ENCODE data around the gene DNAJC4. TPM values are rescaled to one million over a fixed set of nuclear protein-coding genes. Genes with fewer than 3 reads are reported as not detected.

The DNAJC4 gene
- total and polyA plus RNA-seq, 4 donors = 15.0 to 97.9 (median 26.8) TPM

GRCh38 chr11:64206457-64207255, 23.7 kb upstream of the DNAJC4 start, which contains the start of gene FERMT3:
Gene FERMT3 (plus strand): TSS chr11:64206721. CDS start chr11:64207365, 644 bp downstream.
- no peaks in the 10 kb centered on the region for H3K27me3 ChIP-seq (ENCODE audit: control insufficient read depth in 1 of 2, insufficient read depth in 2 of 2, low read length in 1 of 2)
- peak; percentile 27 for ATAC-seq (ENCODE audit: low FRiP score)
- 71 to 77% methylated on average over 26 to 27 of the region's 27 CpGs for WGBS, 2 donors
- intact Hi-C loops (cut with DNase I) = no loop called here
- H3K4me1 ChIP-seq (ENCODE audit: control insufficient read depth in 1 of 2, insufficient read depth in 2 of 2, low read length in 2 of 2) = no peaks in the 10 kb centered on the region
- peak within 1 kb of the TSS in 1 of 2 donors; percentile 3 for H3K27ac ChIP-seq (ENCODE audit: low read depth in 1 of 2, low read length in 2 of 2)
- H3K9me3 ChIP-seq (ENCODE audit: control insufficient read depth, low read length) = no peaks in the 10 kb centered on the region
- no peak within 1 kb of the TSS for H3K4me3 ChIP-seq (ENCODE audit: low read length in 2 of 2)
- peaks cover 0 to 7% of the 10 kb centered on the region in 2 donors for H3K36me3 ChIP-seq (ENCODE audit: control insufficient read depth in 1 of 2, insufficient read depth in 2 of 2, low read length in 1 of 2)
- peak in 1 of 2 donors; percentile 88 for DNase-seq

GRCh38 chr11:64207256-64208085, 22.9 kb upstream of the DNAJC4 start:
- ATAC-seq (ENCODE audit: low FRiP score) (peak; percentile 40), DNase-seq (peak; percentile 86 to 87)
- Histone ChIP-seq H3K4me3 (ENCODE audit: low read length in 2 of 2) (no peak overlapping the region), H3K9me3 (ENCODE audit: control insufficient read depth, low read length) (no peaks in the 10 kb centered on the region), H3K27me3 (ENCODE audit: control insufficient read depth in 1 of 2, insufficient read depth in 2 of 2, low read length in 1 of 2) (no peaks in the 10 kb centered on the region), H3K27ac (ENCODE audit: low read depth in 1 of 2, low read length in 2 of 2) (no peak overlapping the region), H3K4me1 (ENCODE audit: control insufficient read depth in 1 of 2, insufficient read depth in 2 of 2, low read length in 2 of 2) (no peaks in the 10 kb centered on the region), H3K36me3 (ENCODE audit: control insufficient read depth in 1 of 2, insufficient read depth in 2 of 2, low read length in 1 of 2) (peaks cover 0 to 7% of the 10 kb centered on the region in 2 donors)
- intact Hi-C loops (cut with DNase I) = no loop called here
- WGBS, 2 donors = 63 to 65% methylated on average over 26 to 30 of the region's 30 CpGs

- 85 to 86% methylated on average over 21 to 23 of the region's 23 CpGs for WGBS, 2 donors
- DNase-seq (no peak), ATAC-seq (ENCODE audit: low FRiP score) (no peak)
- Histone ChIP-seq H3K4me3 (ENCODE audit: low read length in 2 of 2) (no peak overlapping the region), H3K9me3 (ENCODE audit: control insufficient read depth, low read length) (no peaks in the 10 kb centered on the region), H3K4me1 (ENCODE audit: control insufficient read depth in 1 of 2, insufficient read depth in 2 of 2, low read length in 2 of 2) (no peaks in the 10 kb centered on the region), H3K36me3 (ENCODE audit: control insufficient read depth in 1 of 2, insufficient read depth in 2 of 2, low read length in 1 of 2) (peaks cover 0 to 2% of the 10 kb centered on the region in 2 donors), H3K27ac (ENCODE audit: low read depth in 1 of 2, low read length in 2 of 2) (no peak overlapping the region), H3K27me3 (ENCODE audit: control insufficient read depth in 1 of 2, insufficient read depth in 2 of 2, low read length in 1 of 2) (no peaks in the 10 kb centered on the region)
- intact Hi-C loops (cut with DNase I) = no loop called here
These were observed 22.1 kb upstream of the DNAJC4 start for GRCh38 chr11:64208086-64208795.

- ATAC-seq (ENCODE audit: low FRiP score) (no peak), DNase-seq (no peak)
- Histone ChIP-seq H3K27ac (ENCODE audit: low read depth in 1 of 2, low read length in 2 of 2) (no peak overlapping the region), H3K36me3 (ENCODE audit: control insufficient read depth in 1 of 2, insufficient read depth in 2 of 2, low read length in 1 of 2) (no peaks in the 10 kb centered on the region), H3K9me3 (ENCODE audit: control insufficient read depth, low read length) (no peaks in the 10 kb centered on the region), H3K27me3 (ENCODE audit: control insufficient read depth in 1 of 2, insufficient read depth in 2 of 2, low read length in 1 of 2) (no peaks in the 10 kb centered on the region), H3K4me3 (ENCODE audit: low read length in 2 of 2) (no peak overlapping the region), H3K4me1 (ENCODE audit: control insufficient read depth in 1 of 2, insufficient read depth in 2 of 2, low read length in 2 of 2) (no peaks in the 10 kb centered on the region)
- WGBS, 2 donors = 69 to 73% methylated on average over 18 of the region's 18 CpGs
- intact Hi-C loops (cut with DNase I) = no loop called here
These were observed 21.4 kb upstream of the DNAJC4 start for GRCh38 chr11:64208796-64209562.

- DNase-seq = no peak
- Histone ChIP-seq H3K9me3 (ENCODE audit: control insufficient read depth, low read length) (no peaks in the 10 kb centered on the region), H3K4me3 (ENCODE audit: low read length in 2 of 2) (no peak overlapping the region), H3K36me3 (ENCODE audit: control insufficient read depth in 1 of 2, insufficient read depth in 2 of 2, low read length in 1 of 2) (no peaks in the 10 kb centered on the region), H3K4me1 (ENCODE audit: control insufficient read depth in 1 of 2, insufficient read depth in 2 of 2, low read length in 2 of 2) (no peaks in the 10 kb centered on the region), H3K27me3 (ENCODE audit: control insufficient read depth in 1 of 2, insufficient read depth in 2 of 2, low read length in 1 of 2) (no peaks in the 10 kb centered on the region), H3K27ac (ENCODE audit: low read depth in 1 of 2, low read length in 2 of 2) (no peak overlapping the region)
- no peak for ATAC-seq (ENCODE audit: low FRiP score)
- 85 to 89% methylated on average over 8 of the region's 8 CpGs for WGBS, 2 donors
- intact Hi-C loops (cut with DNase I) = no loop called here
These were observed 20.8 kb upstream of the DNAJC4 start for GRCh38 chr11:64209563-64209843.

GRCh38 chr11:64210301-64211020, 19.9 kb upstream of the DNAJC4 start:
- ATAC-seq (ENCODE audit: low FRiP score) (no peak), DNase-seq (no peak)
- WGBS, 2 donors = 94% methylated on average over 24 of the region's 24 CpGs
- Histone ChIP-seq H3K4me3 (ENCODE audit: low read length in 2 of 2) (no peak overlapping the region), H3K27ac (ENCODE audit: low read depth in 1 of 2, low read length in 2 of 2) (no peak overlapping the region), H3K27me3 (ENCODE audit: control insufficient read depth in 1 of 2, insufficient read depth in 2 of 2, low read length in 1 of 2) (no peaks in the 10 kb centered on the region), H3K4me1 (ENCODE audit: control insufficient read depth in 1 of 2, insufficient read depth in 2 of 2, low read length in 2 of 2) (no peaks in the 10 kb centered on the region), H3K9me3 (ENCODE audit: control insufficient read depth, low read length) (no peaks in the 10 kb centered on the region), H3K36me3 (ENCODE audit: control insufficient read depth in 1 of 2, insufficient read depth in 2 of 2, low read length in 1 of 2) (no peaks in the 10 kb centered on the region)
- intact Hi-C loops (cut with DNase I) = no loop called here

- no peak overlapping the region for H3K4me3 ChIP-seq (ENCODE audit: low read length in 2 of 2)
- intact Hi-C loops (cut with DNase I) = no loop called here
- H3K27me3 ChIP-seq (ENCODE audit: control insufficient read depth in 1 of 2, insufficient read depth in 2 of 2, low read length in 1 of 2) = no peaks in the 10 kb centered on the region
- DNase-seq = no peak
- H3K9me3 ChIP-seq (ENCODE audit: control insufficient read depth, low read length) = no peaks in the 10 kb centered on the region
- no peak overlapping the region for H3K27ac ChIP-seq (ENCODE audit: low read depth in 1 of 2, low read length in 2 of 2)
- no peaks in the 10 kb centered on the region for H3K4me1 ChIP-seq (ENCODE audit: control insufficient read depth in 1 of 2, insufficient read depth in 2 of 2, low read length in 2 of 2)
- H3K36me3 ChIP-seq (ENCODE audit: control insufficient read depth in 1 of 2, insufficient read depth in 2 of 2, low read length in 1 of 2) = no peaks in the 10 kb centered on the region
- 90 to 92% methylated on average over 30 of the region's 30 CpGs for WGBS, 2 donors
- ATAC-seq (ENCODE audit: low FRiP score) = no peak
These were observed 19.0 kb upstream of the DNAJC4 start for GRCh38 chr11:64211181-64211872.

Data from aorta (tissue), 5 donors.